GM12892 (cell line): ENCODE results near the gene ABLIM1.

Source experiments
- POLR2A ChIP-seq: IDR thresholded peaks from 2 replicates; pipeline ENCODE4 v1.6.1; 2011; ENCODE audit warnings: low read depth, low read length, control low read depth
- POLR2AphosphoS5 ChIP-seq: IDR thresholded peaks from 2 replicates; pipeline ENCODE4 v1.6.1; 2011; ENCODE audit warnings: low read depth, low read length, control low read depth
- TAF1 ChIP-seq: IDR thresholded peaks from 2 replicates; pipeline ENCODE4 v1.6.1; 2011; ENCODE audit warnings: low read depth, mild to moderate bottlenecking, control low read depth, low read length, borderline replicate concordance

GRCh38 chr10:114386452-114386851 is 271.6 kb downstream of the ABLIM1 start:
- TF ChIP-seq POLR2A = no peak
- no peak for TF ChIP-seq POLR2AphosphoS5
- TF ChIP-seq TAF1 = no peak
